Testis (tissue), 3 donors: ENCODE measurements around the gene VSX1. TPM values are rescaled to one million over a fixed set of nuclear protein-coding genes. Genes with fewer than 3 reads are reported as not detected.

Experiments used
- DNase-seq: peaks from one replicate; pipeline ENCODE4 v3.0.0-alpha.2; 2019
- H3K27ac ChIP-seq, 2 donors: fragments of 200-600 bp; sonication (generic); one replicate each; pipeline ENCODE4 v1.5.1; 2019
- H3K27me3 ChIP-seq: fragments of 200-600 bp; sonication (generic); one replicate; pipeline ENCODE4 v1.5.1; 2019
- H3K36me3 ChIP-seq: fragments of 200-600 bp; sonication (generic); one replicate; pipeline ENCODE4 v1.5.1; 2017; ENCODE audit warnings: low read depth; ENCODE audit errors: missing control alignments
- H3K4me1 ChIP-seq: fragments of 200-600 bp; sonication (generic); one replicate; pipeline ENCODE4 v1.5.1; 2019
- H3K4me3 ChIP-seq, 2 donors: fragments of 200-600 bp; sonication (generic); one replicate each; pipeline ENCODE4 v1.5.1; 2017 to 2019
- H3K9me3 ChIP-seq: fragments of 200-600 bp; sonication (generic); one replicate; pipeline ENCODE4 v1.5.1; 2017
- POLR2A ChIP-seq: fragments of 450-650 bp; IDR thresholded peaks from one replicate; pipeline ENCODE4 v1.6.1; 2017; ENCODE audit warnings: antibody characterized with exemption, mild to moderate bottlenecking, moderate library complexity
- WGBS, 2 donors: methylation state at CpG; one replicate each; pipeline ENCODE4 v1.1.5; 2018; 5-methylcytosine and 5-hydroxymethylcytosine counted together
- intact Hi-C: fragments of 100-400 bp; cut with DNase I; formaldehyde crosslinking; loops from one replicate; pipeline ENCODE4 v1.15.1; 2023; ENCODE audit warnings: low total_unique reads
- polyA plus RNA-seq: library from polyadenylated mRNA; stranded (reverse); fragments of 350-450 nt; fragmentation: Illumina TruSeq; extraction: RNeasy Lipid Tissue Mini Kit (QIAGEN cat#74804); gene quantifications from one replicate; pipeline ENCODE4 v1.2.3, GENCODE V29; 2014; ENCODE audit warnings: low read depth, low replicate concordance; ENCODE audit not compliant: insufficient read depth
- total RNA-seq, 2 donors: library from RNA; depleted of rRNA; stranded (reverse); fragments of >200 nt; gene quantifications; one replicate each; pipeline ENCODE4 v1.2.3, GENCODE V29; 2016
- TF ChIP-seq, protein P1 (sequence below), 3 experiments: fragments of 450-650 bp in 2 of 3; fragments of 200-600 bp in 1 of 3; sonication (generic) in 1 of 3; IDR thresholded peaks; one replicate each; pipeline ENCODE4 v1.5.1; 2016 to 2019; ENCODE audit warnings: antibody characterized with exemption in 3 of 3, mild to moderate bottlenecking in 2 of 3, moderate library complexity in 1 of 3

VSX1 gene
- total and polyA plus RNA-seq, 3 donors from 2014 or later: 0.16 to 0.38 (median 0.37) TPM

DNA sequence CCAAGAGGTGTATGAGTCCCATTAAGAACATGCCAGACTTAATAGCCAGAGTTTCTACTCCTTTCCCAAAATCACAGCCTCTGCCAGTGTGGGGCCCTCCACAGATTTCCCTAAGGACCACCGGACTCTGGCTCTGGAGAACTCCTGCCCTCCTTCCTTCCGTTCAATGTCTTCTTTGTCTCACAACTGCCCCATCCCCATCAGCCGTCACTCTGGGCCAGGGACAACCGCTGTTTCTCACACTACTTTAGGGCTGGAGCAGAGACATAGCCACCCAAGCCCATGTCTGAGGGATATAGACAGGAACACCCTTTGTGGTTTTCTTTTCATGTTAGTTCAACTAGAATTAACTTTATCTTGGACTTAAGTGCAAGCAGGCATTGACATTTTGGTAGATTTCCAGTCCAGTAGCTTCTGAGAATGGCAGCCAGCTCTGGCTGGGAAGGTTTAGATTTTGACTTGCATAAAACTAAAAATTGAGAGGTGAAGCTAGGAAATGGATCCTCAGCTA lies 17.3 kb downstream of the VSX1 start:
- Histone ChIP-seq H3K4me3 (no peak overlapping the region), H3K4me1 (peaks cover 2% of the 10 kb centered on the region), H3K27ac (no peak overlapping the region), H3K27me3 (no peaks in the 10 kb centered on the region), H3K36me3 (no peaks in the 10 kb centered on the region), H3K9me3 (no peaks in the 10 kb centered on the region)
- no peak for TF ChIP-seq POLR2A
- TF ChIP-seq, protein P1, sequence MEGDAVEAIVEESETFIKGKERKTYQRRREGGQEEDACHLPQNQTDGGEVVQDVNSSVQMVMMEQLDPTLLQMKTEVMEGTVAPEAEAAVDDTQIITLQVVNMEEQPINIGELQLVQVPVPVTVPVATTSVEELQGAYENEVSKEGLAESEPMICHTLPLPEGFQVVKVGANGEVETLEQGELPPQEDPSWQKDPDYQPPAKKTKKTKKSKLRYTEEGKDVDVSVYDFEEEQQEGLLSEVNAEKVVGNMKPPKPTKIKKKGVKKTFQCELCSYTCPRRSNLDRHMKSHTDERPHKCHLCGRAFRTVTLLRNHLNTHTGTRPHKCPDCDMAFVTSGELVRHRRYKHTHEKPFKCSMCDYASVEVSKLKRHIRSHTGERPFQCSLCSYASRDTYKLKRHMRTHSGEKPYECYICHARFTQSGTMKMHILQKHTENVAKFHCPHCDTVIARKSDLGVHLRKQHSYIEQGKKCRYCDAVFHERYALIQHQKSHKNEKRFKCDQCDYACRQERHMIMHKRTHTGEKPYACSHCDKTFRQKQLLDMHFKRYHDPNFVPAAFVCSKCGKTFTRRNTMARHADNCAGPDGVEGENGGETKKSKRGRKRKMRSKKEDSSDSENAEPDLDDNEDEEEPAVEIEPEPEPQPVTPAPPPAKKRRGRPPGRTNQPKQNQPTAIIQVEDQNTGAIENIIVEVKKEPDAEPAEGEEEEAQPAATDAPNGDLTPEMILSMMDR (IDR thresholded peaks at IDR 0.05): no peak
- WGBS, 2 donors: 99% methylated on average over 4 of the region's 4 CpGs
- intact Hi-C loops: loop anchor here (5.0 kb wide), 1 partner anchor 67 kb away; no protein-coding TSS in a partner anchor
- no peak for DNase-seq

DNA sequence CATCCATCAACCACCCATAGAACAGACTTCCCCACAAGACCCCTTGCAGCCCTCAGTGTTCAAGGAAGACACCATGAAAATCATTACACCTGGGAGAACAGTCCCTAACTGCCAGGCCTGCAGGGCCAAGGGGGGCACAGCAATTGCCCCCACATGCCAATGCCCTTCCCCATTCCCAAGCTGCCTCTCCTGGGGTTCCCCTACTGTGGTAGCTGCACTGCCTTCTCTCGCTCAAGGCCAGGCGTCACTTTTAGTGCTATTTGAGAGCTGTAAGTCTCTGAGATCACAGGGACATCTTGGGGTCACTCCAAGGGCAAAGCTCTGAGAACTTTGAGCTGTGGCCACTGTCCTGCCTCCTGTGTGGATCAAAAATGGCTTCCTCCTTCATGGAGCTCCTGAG lies 18.0 kb downstream of the VSX1 start:
- intact Hi-C loops: loop anchor here (5.0 kb wide), 1 partner anchor 67 kb away; no protein-coding TSS in a partner anchor
- no peak for DNase-seq
- Histone ChIP-seq H3K27ac (no peak overlapping the region), H3K4me3 (no peak overlapping the region), H3K9me3 (no peaks in the 10 kb centered on the region), H3K27me3 (no peaks in the 10 kb centered on the region), H3K36me3 (no peaks in the 10 kb centered on the region), H3K4me1 (peaks cover 8% of the 10 kb centered on the region)
- TF ChIP-seq POLR2A: no peak
- TF ChIP-seq, protein P1 (IDR thresholded peaks at IDR 0.05): no peak
- WGBS, 2 donors: 95% methylated on average over 2 of the region's 2 CpGs; no CpG with 5 or more reads in 1 of the 2 donors

DNA sequence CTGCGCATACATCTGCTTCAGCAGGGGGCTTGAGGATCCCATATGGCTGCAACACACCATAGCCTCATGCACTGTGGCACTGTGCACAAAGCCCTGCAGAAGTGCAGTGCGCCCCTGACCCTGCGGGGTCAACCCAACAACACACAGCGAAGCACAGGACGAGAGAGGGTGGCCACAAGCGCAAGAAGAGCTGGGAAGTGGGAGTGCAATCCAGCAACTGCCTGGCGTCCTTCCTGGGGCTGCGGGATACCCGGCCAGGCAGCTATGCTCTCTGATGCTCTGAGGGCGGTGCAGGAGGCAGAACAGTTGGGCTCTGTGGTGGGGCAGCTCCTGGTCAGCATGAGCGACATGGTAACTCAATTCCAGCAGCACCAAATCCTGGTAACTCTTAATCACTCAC lies 18.4 kb downstream of the VSX1 start:
- H3K27me3 ChIP-seq: no peaks in the 10 kb centered on the region

DNA sequence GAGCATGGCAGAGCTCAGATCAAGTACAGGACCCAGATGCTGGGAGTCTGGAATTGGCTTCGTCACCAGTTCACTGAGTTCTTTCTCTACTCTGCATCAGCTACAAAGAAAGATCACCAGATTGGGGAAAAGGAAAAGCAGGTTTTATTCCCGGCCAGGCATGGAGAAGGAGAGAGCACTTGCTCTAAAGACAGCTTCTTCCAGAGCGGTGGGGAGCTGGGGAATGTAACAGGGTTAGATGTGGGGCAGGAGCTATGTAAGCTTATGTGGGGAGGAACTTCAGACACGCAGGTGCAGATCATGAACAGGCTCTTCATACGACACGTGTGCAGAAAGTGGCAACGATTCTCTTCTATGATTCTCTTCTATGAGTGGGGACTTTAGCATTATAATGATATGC lies 19.1 kb downstream of the VSX1 start:
- no peaks in the 10 kb centered on the region for H3K27me3 ChIP-seq
- no peaks in the 10 kb centered on the region for H3K36me3 ChIP-seq
- no peak for DNase-seq
- intact Hi-C loops: loop anchor here (5.0 kb wide), 1 partner anchor 66 kb away; no protein-coding TSS in a partner anchor
- H3K4me3 ChIP-seq: no peak overlapping the region
- no peaks in the 10 kb centered on the region for H3K9me3 ChIP-seq
- peaks cover 13% of the 10 kb centered on the region for H3K4me1 ChIP-seq
- TF ChIP-seq POLR2A: no peak
- TF ChIP-seq, protein P1 (IDR thresholded peaks at IDR 0.05): no peak
- H3K27ac ChIP-seq: no peak overlapping the region
- WGBS, 2 donors: 77 to 78% methylated on average over 7 of the region's 7 CpGs

More for the DNA sequence above, 18.4 kb downstream of the VSX1 start:
- intact Hi-C loops: loop anchor here (5.0 kb wide), 1 partner anchor 66 kb away; no protein-coding TSS in a partner anchor
- WGBS, 2 donors: 84 to 92% methylated on average over 9 to 11 of the region's 11 CpGs
- no peaks in the 10 kb centered on the region for H3K9me3 ChIP-seq
- peaks cover 13% of the 10 kb centered on the region for H3K4me1 ChIP-seq
- no peaks in the 10 kb centered on the region for H3K36me3 ChIP-seq
- no peak overlapping the region for H3K4me3 ChIP-seq
- no peak for DNase-seq
- H3K27ac ChIP-seq: no peak overlapping the region
- TF ChIP-seq, protein P1 (IDR thresholded peaks at IDR 0.05): no peak
- TF ChIP-seq POLR2A: no peak
